ENCODE data around the gene KHDRBS2. TPM values are rescaled to one million over a fixed set of nuclear protein-coding genes. Genes with fewer than 3 reads are reported as not detected.

The KHDRBS2 gene
- total and polyA plus RNA-seq, 2 donors (not counting 1 experiment from before 2014, with no cell fraction given): not detected

DNA sequence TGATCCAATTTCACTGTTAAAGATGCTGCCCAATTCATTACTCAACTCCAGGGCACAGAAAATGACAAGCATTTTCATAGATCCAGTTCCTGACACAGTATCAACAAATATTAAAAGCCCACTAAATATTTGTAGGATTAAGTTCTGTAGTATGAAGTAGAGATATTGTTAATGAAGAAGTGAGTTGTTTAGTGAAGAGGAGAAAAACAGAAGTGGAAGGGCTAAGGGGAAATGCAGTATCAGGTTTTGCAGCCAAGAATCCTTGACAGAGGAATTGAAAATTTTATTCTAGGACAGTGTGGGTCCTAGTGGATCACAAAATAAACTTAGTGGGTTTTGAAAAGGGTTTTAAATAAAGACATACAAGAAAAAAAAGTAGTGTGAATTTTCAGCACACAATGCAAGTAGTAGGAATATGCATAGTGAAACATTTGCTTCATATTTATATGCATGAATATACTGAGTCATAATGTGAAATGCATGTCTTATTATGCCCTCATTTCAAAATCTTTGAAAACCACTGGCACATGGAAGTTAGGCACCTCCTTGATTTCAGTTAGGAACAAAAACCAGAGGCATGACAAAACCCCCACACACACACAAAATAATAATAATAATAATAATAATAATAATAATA lies 338.6 kb downstream of the KHDRBS2 start:
- Histone ChIP-seq H3K9ac (ENCODE audit: insufficient read depth, low read length) (no peak overlapping the region), H3K27ac (ENCODE audit: insufficient read depth, low read length) (no peak overlapping the region), H3K4me2 (ENCODE audit: extremely low read depth, insufficient read depth, low read length) (no peak overlapping the region), H4K20me1 (ENCODE audit: control insufficient read depth, extremely low read depth, insufficient read depth, low read length) (no peaks in the 10 kb centered on the region), H3K27me3 (ENCODE audit: control insufficient read depth, insufficient read depth, low read length) (no peaks in the 10 kb centered on the region), H3K36me3 (ENCODE audit: control insufficient read depth, insufficient read depth, low read length) (no peaks in the 10 kb centered on the region), H3K9me3 (ENCODE audit: control insufficient read depth, insufficient read depth, low read depth, low read length) (no peaks in the 10 kb centered on the region), H2AFZ (ENCODE audit: low read length) (no peak overlapping the region), H3K79me2 (ENCODE audit: control insufficient read depth, insufficient read depth, low read length) (no peaks in the 10 kb centered on the region), H3K4me1 (ENCODE audit: control insufficient read depth, extremely low read depth, insufficient read depth, low read length) (no peaks in the 10 kb centered on the region), H3K4me3 (replicated peaks in 1 of 4; ENCODE audit: control extremely low read depth in 1 of 4, insufficient read depth in 1 of 4, low read depth in 3 of 4, low read length in 4 of 4) (no peak overlapping the region)
- DNase-seq (ENCODE audit: low read depth in 2 of 2): no peak
- no peak for TF ChIP-seq EZH2 (IDR thresholded peaks at IDR 0.05; ENCODE audit: low read length, missing control alignments)
- TF ChIP-seq, protein P1, sequence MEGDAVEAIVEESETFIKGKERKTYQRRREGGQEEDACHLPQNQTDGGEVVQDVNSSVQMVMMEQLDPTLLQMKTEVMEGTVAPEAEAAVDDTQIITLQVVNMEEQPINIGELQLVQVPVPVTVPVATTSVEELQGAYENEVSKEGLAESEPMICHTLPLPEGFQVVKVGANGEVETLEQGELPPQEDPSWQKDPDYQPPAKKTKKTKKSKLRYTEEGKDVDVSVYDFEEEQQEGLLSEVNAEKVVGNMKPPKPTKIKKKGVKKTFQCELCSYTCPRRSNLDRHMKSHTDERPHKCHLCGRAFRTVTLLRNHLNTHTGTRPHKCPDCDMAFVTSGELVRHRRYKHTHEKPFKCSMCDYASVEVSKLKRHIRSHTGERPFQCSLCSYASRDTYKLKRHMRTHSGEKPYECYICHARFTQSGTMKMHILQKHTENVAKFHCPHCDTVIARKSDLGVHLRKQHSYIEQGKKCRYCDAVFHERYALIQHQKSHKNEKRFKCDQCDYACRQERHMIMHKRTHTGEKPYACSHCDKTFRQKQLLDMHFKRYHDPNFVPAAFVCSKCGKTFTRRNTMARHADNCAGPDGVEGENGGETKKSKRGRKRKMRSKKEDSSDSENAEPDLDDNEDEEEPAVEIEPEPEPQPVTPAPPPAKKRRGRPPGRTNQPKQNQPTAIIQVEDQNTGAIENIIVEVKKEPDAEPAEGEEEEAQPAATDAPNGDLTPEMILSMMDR (conservative IDR thresholded peaks at IDR 0.05 in 1 of 2, IDR thresholded peaks at IDR 0.05 in 1 of 2; ENCODE audit: low read depth in 1 of 2, low read length in 2 of 2): no peak

DNA sequence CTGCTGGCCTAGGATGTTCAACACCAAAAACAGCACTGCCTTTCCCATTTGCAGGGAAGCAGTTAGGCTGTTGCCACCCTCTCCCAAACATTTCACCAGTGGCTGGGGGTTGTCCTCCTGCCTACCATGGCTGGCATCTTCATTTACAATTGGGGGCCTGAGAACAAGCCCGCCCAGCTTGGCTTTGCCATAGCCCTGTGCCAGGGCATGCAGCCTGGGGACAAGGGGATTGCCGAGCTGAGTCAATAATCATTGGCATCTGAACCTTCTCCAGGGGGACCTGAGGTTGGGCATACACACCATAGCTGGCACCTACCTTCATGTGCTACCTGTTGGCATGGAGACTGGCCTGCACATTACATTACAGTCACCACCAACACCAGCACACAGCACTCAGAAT lies 345.1 kb downstream of the KHDRBS2 start:
- Histone ChIP-seq H3K36me3 (ENCODE audit: control insufficient read depth, insufficient read depth, low read length) (no peaks in the 10 kb centered on the region), H3K4me2 (ENCODE audit: extremely low read depth, insufficient read depth, low read length) (no peak overlapping the region), H3K4me1 (ENCODE audit: control insufficient read depth, extremely low read depth, insufficient read depth, low read length) (no peaks in the 10 kb centered on the region), H2AFZ (ENCODE audit: low read length) (no peak overlapping the region), H3K27ac (ENCODE audit: insufficient read depth, low read length) (no peak overlapping the region), H3K79me2 (ENCODE audit: control insufficient read depth, insufficient read depth, low read length) (no peaks in the 10 kb centered on the region), H3K4me3 (replicated peaks in 1 of 4; ENCODE audit: control extremely low read depth in 1 of 4, insufficient read depth in 1 of 4, low read depth in 3 of 4, low read length in 4 of 4) (no peak overlapping the region), H3K9me3 (ENCODE audit: control insufficient read depth, insufficient read depth, low read depth, low read length) (no peaks in the 10 kb centered on the region), H4K20me1 (ENCODE audit: control insufficient read depth, extremely low read depth, insufficient read depth, low read length) (no peaks in the 10 kb centered on the region), H3K27me3 (ENCODE audit: control insufficient read depth, insufficient read depth, low read length) (no peaks in the 10 kb centered on the region), H3K9ac (ENCODE audit: insufficient read depth, low read length) (no peak overlapping the region)
- no peak for TF ChIP-seq EZH2 (IDR thresholded peaks at IDR 0.05; ENCODE audit: low read length, missing control alignments)
- TF ChIP-seq, protein P1 (conservative IDR thresholded peaks at IDR 0.05 in 1 of 2, IDR thresholded peaks at IDR 0.05 in 1 of 2; ENCODE audit: low read depth in 1 of 2, low read length in 2 of 2): no peak
- no peak for DNase-seq (ENCODE audit: low read depth in 2 of 2)

DNA sequence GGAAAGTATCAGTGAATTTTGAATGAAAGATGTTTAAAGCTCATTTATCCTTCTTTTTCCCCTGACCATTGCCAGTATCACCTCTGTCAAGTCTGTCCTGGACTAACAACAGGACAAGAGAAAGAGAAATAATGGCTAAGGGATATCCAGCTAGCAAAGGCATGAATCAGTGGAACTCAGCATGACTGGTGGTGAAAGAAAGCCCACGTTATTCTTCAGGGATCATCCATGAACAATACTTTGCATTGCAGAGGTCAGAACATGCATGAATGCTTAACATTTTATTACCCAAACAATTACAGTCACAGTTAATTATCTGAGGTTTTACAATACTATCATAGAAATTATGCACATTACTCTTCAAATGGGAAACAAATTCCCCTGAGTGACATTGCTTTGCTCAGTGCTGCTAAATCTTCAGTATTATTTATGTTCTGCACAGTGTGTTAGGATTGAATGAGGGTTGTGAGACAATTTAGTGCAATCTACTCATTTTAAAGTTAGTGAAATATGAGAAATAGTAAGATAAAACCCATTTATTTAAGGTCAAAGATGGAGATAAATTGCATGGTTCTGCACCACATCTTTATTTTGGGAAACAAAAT lies 350.7 kb downstream of the KHDRBS2 start:
- H2AFZ ChIP-seq (ENCODE audit: low read length): no peak overlapping the region
- H3K27ac ChIP-seq (ENCODE audit: insufficient read depth, low read length): no peak overlapping the region
- no peaks in the 10 kb centered on the region for H3K27me3 ChIP-seq (ENCODE audit: control insufficient read depth, insufficient read depth, low read length)
- no peaks in the 10 kb centered on the region for H4K20me1 ChIP-seq (ENCODE audit: control insufficient read depth, extremely low read depth, insufficient read depth, low read length)
- TF ChIP-seq, protein P1 (conservative IDR thresholded peaks at IDR 0.05 in 1 of 2, IDR thresholded peaks at IDR 0.05 in 1 of 2; ENCODE audit: low read depth in 1 of 2, low read length in 2 of 2): no peak
- no peak for TF ChIP-seq EZH2 (IDR thresholded peaks at IDR 0.05; ENCODE audit: low read length, missing control alignments)
- H3K4me1 ChIP-seq (ENCODE audit: control insufficient read depth, extremely low read depth, insufficient read depth, low read length): no peaks in the 10 kb centered on the region
- H3K9me3 ChIP-seq (ENCODE audit: control insufficient read depth, insufficient read depth, low read depth, low read length): no peaks in the 10 kb centered on the region
- DNase-seq (ENCODE audit: low read depth in 2 of 2): no peak
- H3K9ac ChIP-seq (ENCODE audit: insufficient read depth, low read length): no peak overlapping the region
- H3K36me3 ChIP-seq (ENCODE audit: control insufficient read depth, insufficient read depth, low read length): no peaks in the 10 kb centered on the region
- no peaks in the 10 kb centered on the region for H3K79me2 ChIP-seq (ENCODE audit: control insufficient read depth, insufficient read depth, low read length)
- no peak overlapping the region for H3K4me3 ChIP-seq (replicated peaks in 1 of 4; ENCODE audit: control extremely low read depth in 1 of 4, insufficient read depth in 1 of 4, low read depth in 3 of 4, low read length in 4 of 4)
- H3K4me2 ChIP-seq (ENCODE audit: extremely low read depth, insufficient read depth, low read length): no peak overlapping the region

Data from fibroblast of lung (primary cell).